GM04503 (cell line): ENCODE measurements around the gene TMEM267.
"Not testable (repeated sequence)": the region's sequence is repeated elsewhere in the genome, so short reads cannot be mapped to it uniquely, and the experiment has no call there.

Experiments used
- DNase-seq: peaks from one replicate; pipeline ENCODE4 v3.0.0-alpha.2; 2012; ENCODE audit warnings: low read depth

TMEM267 gene

DNA sequence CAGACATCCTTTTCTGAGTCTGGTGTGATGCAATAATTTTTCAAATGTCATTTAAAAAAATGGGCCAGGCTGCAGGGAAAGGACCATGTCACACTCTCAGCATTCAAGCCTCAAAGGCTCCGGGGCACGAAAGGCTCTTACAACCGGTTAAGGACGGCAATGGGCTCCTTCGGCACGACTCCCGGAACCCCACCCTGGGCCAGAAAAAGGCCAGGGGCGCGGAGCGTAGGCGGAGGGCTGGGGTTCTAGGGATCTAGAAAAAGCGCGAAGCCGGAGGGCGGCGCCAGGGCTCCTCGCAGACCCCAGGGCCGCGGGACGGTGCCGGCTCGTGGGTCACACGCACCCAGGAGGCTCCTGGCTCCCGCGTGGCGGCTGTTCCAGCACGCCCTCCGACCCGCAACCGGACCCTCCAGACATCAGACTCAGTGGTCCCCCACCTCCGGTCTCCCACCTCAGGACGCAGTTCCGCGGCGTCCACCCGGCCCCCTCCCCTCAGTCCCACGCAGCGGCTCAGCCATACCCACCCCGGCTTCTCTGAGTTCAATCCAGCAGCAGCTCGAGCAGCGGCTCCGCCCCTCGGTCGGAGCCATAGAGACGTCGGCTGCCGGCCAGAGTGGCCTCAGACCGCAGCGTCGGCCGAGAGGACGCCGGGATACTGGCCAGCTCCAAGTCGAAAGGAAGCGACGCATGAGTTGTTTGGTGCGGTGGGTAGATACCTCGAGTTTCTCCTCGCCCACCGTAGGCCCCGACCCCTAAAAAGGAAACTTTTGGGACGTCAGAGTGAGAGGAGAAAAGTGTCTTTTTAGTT is at the start of gene TMEM267:
Gene TMEM267 (minus strand): TSS at position 568 of the 808 bp plus-strand sequence. CDS start 29,896 bp downstream, outside the sequence.
- DNase-seq: peak; percentile 64

GRCh38 chr5:43530648-43531047 is 47.0 kb upstream of the TMEM267 start:
- no peak for DNase-seq

GRCh38 chr5:43523662-43524072 is 40.0 kb upstream of the TMEM267 start:
- DNase-seq: no peak

- DNase-seq: no peak
Observed at GRCh38 chr5:43520615-43521014, 37.0 kb upstream of the TMEM267 start.

GRCh38 chr5:43515678-43516048 is 32.0 kb upstream of the TMEM267 start:
- DNase-seq: no peak

- peak; percentile 67 for DNase-seq
Observed at GRCh38 chr5:43514816-43515677, 31.4 kb upstream of the TMEM267 start, which contains the start of gene C5orf34. Gene C5orf34 (minus strand): TSS chr5:43515148. CDS start chr5:43509339, 5,809 bp downstream.

DNA sequence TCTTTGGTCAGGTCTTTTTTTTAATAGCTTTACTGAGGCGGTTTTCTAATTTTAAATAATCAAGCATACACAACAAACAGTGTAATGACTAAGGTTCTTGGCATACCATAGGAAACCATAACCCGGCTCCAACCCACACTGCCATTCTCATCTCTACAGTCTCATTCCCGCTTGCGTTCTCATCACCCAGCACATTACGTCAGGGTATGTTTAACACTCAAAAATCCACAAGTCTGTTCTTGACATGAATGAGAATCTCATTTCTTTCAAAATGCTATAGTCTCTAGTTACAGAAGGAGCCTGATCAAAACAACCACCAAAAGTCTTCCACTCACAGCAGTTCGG is 30.8 kb upstream of the TMEM267 start:
- DNase-seq: peak; percentile 47

DNA sequence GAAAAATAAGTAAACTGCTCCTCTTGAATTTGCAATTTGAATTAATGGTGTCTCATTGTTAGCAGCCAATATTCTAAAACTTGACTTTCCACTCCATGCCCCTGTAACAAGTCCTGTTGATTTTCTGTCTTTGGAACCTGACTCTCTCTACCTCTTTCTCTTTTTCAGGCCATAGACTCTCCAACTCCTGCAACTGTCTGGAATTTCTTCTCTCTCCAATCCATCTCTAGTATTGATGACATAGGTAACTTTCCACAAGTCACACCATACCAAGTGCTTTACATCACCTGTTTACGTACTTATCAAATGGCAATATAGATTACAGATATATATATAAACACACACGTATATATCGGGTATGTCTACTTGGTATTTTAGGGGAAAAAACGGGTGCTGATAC is 30.4 kb upstream of the TMEM267 start:
- no peak for DNase-seq

- DNase-seq: not testable (repeated sequence)
Observed at GRCh38 chr5:43511062-43511461, 27.4 kb upstream of the TMEM267 start.

GRCh38 chr5:43498581-43498980 is 14.9 kb upstream of the TMEM267 start:
- no peak for DNase-seq

- DNase-seq: no peak
Observed at GRCh38 chr5:43497311-43498104, 13.8 kb upstream of the TMEM267 start.

DNA sequence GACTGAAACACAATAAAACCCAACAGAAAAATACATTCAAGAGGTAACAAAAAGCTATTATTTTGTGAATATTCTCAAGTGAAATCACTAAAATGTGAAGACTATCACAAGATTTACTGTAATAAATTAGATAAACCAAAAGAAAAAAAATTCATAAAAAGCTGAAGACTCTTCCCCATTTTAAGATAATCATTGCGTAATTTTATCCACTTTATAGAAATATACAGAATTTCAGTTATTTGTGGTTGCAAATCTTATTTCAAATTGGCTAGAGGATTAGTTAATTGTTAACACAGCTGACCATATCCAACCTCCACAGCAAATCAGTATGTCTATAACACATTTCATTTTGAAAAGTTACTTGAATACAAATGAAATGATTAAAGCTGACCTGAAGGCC is 7.7 kb upstream of the TMEM267 start:
- no peak for DNase-seq

- DNase-seq: no peak
Observed at GRCh38 chr5:43486353-43486752, 2.7 kb upstream of the TMEM267 start.

DNA sequence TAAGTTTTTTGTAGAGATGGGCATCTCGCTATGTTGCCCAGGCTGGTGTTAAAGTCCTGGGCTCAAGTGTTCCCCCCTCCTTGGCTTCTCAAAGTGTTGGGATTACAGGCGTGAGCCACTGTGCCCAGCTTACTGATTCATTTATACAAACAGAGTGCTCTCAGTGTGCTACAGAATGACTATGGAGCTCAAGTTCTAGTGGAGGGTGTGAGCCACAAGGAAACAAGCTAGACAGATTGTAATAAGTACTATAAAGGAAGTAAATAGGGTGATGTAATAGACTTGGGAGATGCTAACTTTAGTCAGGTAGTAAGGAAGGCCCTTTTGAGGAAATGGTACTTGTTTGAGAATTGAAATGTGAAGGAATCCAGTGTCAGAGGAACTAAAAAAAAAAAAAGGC is 1.7 kb upstream of the TMEM267 start:
- DNase-seq: no peak

- peak; percentile 54 for DNase-seq
Observed at GRCh38 chr5:43484106-43484849, 613 bp upstream of the TMEM267 start.

DNA sequence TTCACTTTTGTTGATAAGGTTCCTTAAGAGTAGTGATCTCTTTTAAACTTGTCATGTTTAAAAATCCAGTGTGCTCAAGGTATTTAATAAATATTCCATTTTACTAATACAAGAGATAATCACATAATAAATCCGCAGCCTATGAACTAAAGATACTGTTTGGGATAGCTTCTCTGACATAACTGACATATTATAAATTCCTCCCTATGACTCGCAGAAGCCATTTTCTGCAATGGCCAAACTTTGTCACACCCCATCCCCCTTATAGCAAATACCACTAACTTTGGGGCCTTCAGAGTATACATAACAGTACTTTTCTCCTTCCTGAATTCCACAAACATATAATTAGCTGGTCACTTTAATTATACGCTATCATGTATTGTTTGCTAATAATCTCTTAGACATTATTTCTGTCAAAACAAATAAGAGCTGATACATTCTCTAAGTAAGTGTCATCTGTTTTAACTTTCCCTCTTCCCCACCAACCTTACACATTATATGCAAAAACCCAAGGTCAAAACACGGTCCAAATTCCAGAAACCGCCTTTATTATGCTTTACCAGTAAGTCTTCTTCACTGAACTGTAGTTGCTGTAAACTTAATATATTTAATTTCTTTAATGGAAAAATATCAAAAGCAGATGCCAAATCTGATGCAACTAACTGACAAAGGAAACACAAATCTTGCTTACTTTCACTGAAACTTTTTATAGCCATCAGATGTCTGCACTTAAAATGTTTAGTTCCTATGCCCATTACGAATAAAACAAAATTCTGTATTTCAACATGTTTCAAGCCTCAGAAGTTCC is 971 bp downstream of the TMEM267 start:
- DNase-seq: peak; percentile 57

GRCh38 chr5:43469671-43470391 is 13.8 kb downstream of the TMEM267 start:
- no peak for DNase-seq

- no peak for DNase-seq
Observed at GRCh38 chr5:43467100-43467499, 16.6 kb downstream of the TMEM267 start.

- not testable (repeated sequence) for DNase-seq
Observed at GRCh38 chr5:43465455-43465854, 18.2 kb downstream of the TMEM267 start.

DNA sequence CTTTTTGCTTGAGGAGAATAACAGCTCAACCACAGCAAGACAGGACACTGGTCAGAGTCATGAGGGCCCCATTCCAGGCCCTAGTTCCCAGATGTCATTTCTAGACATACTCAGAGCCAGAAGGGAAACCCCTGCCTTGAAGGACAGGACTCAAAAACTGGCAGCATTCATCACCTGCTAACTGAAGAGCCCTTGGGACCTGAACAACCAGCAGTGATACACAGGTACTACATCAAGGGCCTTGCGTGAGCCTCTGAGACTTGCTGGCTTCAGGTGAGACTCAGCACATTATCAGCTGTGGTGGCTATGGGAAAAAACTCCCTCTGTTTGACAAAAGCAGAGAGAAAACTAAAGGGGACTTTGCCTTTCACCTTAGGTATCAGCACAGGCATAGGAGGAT is 22.6 kb downstream of the TMEM267 start:
- no peak for DNase-seq
